RWPE2 (cell line): ENCODE data around the gene INTS11.

Source experiments
- ATAC-seq: fragments of 200-7000 bp; cut with Tn5 transposase; 3 replicates; pipeline ENCODE4 v1.9.1; 2021; ENCODE audit warnings: low read depth
- DNase-seq: peaks from one replicate; pipeline ENCODE4 v3.0.0-alpha.2; 2020; ENCODE audit warnings: low spot score
- H3K27ac ChIP-seq: fragments of 450-650 bp; 2 replicates; pipeline ENCODE4 v1.5.1; 2017; ENCODE audit warnings: mild to moderate bottlenecking; ENCODE audit not compliant: poor library complexity, severe bottlenecking
- H3K27me3 ChIP-seq: fragments of 250-450 bp; sonication (Bioruptor Pico); 2 replicates; pipeline ENCODE4 v1.5.1; 2021; ENCODE audit warnings: mild to moderate bottlenecking, moderate library complexity; ENCODE audit not compliant: insufficient read depth, poor library complexity, severe bottlenecking
- H3K36me3 ChIP-seq: fragments of 250-450 bp; sonication (Bioruptor Pico); 2 replicates; pipeline ENCODE4 v1.5.1; 2020; ENCODE audit warnings: low read depth, mild to moderate bottlenecking, moderate library complexity
- H3K4me1 ChIP-seq: fragments of 250-450 bp; sonication (Bioruptor Pico); 2 replicates; pipeline ENCODE4 v1.5.1; 2021; ENCODE audit warnings: mild to moderate bottlenecking, moderate library complexity; ENCODE audit not compliant: insufficient read depth, poor library complexity, severe bottlenecking
- H3K4me3 ChIP-seq: fragments of 250-450 bp; sonication (Bioruptor Pico); 2 replicates; pipeline ENCODE4 v1.5.1; 2021; ENCODE audit warnings: mild to moderate bottlenecking, moderate library complexity; ENCODE audit not compliant: severe bottlenecking
- H3K9me3 ChIP-seq: fragments of 250-450 bp; sonication (Bioruptor Pico); 2 replicates; pipeline ENCODE4 v1.5.1; 2021; ENCODE audit warnings: mild to moderate bottlenecking, moderate library complexity; ENCODE audit not compliant: severe bottlenecking
- CTCF ChIP-seq: fragments of 450-650 bp; IDR thresholded peaks from one replicate; pipeline ENCODE4 v1.5.1; 2017; ENCODE audit warnings: mild to moderate bottlenecking, moderate library complexity; ENCODE audit not compliant: poor library complexity, severe bottlenecking

INTS11 gene

GRCh38 chr1:1291023-1291528 lies 33.4 kb downstream of the INTS11 start:
- DNase-seq (no peak), ATAC-seq (peak; percentile 35)
- Histone ChIP-seq H3K9me3 (no peaks in the 10 kb centered on the region), H3K27ac (no peak overlapping the region), H3K4me3 (no peak overlapping the region), H3K4me1 (no peaks in the 10 kb centered on the region), H3K27me3 (no peaks in the 10 kb centered on the region), H3K36me3 (no peaks in the 10 kb centered on the region)
- TF ChIP-seq CTCF, result no peak

GRCh38 chr1:1290238-1290731 lies 34.2 kb downstream of the INTS11 start:
- no peaks in the 10 kb centered on the region for H3K9me3 ChIP-seq
- H3K4me3 ChIP-seq, result no peak overlapping the region
- DNase-seq (no peak), ATAC-seq (no peak)
- H3K4me1 ChIP-seq, result no peaks in the 10 kb centered on the region
- no peaks in the 10 kb centered on the region for H3K27me3 ChIP-seq
- H3K36me3 ChIP-seq, result no peaks in the 10 kb centered on the region
- peak; percentile 28 for TF ChIP-seq CTCF
- H3K27ac ChIP-seq, result no peak overlapping the region

GRCh38 chr1:1287288-1288110 lies 37.0 kb downstream of the INTS11 start:
- Histone ChIP-seq H3K4me3 (no peak overlapping the region), H3K36me3 (no peaks in the 10 kb centered on the region), H3K27ac (no peak overlapping the region), H3K4me1 (no peaks in the 10 kb centered on the region), H3K9me3 (no peaks in the 10 kb centered on the region), H3K27me3 (no peaks in the 10 kb centered on the region)
- no peak for DNase-seq
- ATAC-seq, result no peak
- TF ChIP-seq CTCF, result no peak

- Histone ChIP-seq H3K27me3 (no peaks in the 10 kb centered on the region), H3K27ac (no peak overlapping the region), H3K9me3 (no peaks in the 10 kb centered on the region), H3K4me1 (no peaks in the 10 kb centered on the region), H3K4me3 (no peak overlapping the region), H3K36me3 (no peaks in the 10 kb centered on the region)
- DNase-seq (no peak), ATAC-seq (no peak)
- no peak for TF ChIP-seq CTCF
These were observed 37.9 kb downstream of the INTS11 start for GRCh38 chr1:1286313-1287261.
